GM12801 (cell line): Measurements from ENCODE around the gene CAMTA1.

Experiments used
- TF ChIP-seq, protein P1 (sequence below): IDR thresholded peaks from one replicate; pipeline ENCODE4 v1.5.1; 2011; ENCODE audit warnings: control low read depth; ENCODE audit not compliant: insufficient read length; ENCODE audit errors: extremely low read depth

CAMTA1 gene

DNA sequence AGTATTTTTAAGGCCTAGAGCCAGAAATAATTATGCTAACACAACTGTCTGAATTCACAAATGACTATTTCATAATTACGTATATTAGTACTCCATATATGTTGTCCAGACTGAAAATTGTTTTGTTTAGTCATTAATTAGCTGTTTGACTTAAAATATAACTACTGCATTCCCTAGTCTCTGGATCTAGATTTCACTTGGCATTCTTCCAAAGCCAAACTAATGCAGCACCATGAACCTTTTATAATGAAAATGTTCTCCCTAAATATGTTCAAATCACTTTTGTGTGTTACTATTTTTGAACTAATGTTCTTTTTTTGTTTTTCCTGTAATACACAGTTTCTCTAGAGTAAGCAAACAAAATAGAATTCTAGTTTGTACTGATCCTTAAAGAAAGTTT lies 46.1 kb downstream of the CAMTA1 start:
- TF ChIP-seq, protein P1, sequence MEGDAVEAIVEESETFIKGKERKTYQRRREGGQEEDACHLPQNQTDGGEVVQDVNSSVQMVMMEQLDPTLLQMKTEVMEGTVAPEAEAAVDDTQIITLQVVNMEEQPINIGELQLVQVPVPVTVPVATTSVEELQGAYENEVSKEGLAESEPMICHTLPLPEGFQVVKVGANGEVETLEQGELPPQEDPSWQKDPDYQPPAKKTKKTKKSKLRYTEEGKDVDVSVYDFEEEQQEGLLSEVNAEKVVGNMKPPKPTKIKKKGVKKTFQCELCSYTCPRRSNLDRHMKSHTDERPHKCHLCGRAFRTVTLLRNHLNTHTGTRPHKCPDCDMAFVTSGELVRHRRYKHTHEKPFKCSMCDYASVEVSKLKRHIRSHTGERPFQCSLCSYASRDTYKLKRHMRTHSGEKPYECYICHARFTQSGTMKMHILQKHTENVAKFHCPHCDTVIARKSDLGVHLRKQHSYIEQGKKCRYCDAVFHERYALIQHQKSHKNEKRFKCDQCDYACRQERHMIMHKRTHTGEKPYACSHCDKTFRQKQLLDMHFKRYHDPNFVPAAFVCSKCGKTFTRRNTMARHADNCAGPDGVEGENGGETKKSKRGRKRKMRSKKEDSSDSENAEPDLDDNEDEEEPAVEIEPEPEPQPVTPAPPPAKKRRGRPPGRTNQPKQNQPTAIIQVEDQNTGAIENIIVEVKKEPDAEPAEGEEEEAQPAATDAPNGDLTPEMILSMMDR, result no peak

DNA sequence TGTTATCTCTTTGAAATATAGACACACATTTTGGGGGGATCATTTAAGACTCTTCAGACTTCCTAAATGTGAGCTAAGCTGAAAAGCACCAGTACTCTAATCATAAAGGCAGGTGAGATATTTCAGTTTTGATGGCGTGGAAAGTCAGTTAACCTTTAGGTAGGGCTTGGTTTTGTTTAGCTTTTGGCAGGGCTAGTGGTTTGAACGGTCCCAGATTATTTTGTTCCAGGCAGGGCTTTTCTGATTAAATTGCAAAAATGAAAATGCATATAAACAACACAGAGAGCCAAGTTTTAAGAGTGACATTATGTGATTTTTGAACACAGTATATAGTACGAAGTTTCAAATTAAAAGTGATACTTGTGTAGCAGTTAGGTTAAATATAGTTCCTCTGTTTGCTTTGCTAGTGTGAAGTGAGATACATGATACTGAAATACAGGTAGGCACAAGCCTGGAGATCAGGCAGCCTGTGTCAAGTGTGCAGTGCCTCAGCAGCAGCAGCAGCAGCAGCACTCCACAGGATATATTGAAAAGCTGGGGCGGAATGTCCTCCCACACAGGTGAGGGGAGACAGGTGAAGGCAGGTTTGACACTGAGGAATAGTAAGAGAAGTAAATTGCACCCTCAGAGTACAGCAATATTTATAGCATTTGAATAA lies 47.4 kb downstream of the CAMTA1 start:
- TF ChIP-seq, protein P1, result no peak

- TF ChIP-seq, protein P1, result no peak
Measured at GRCh38 chr1:6833804-6834203, 48.5 kb downstream of the CAMTA1 start.

GRCh38 chr1:6834366-6834765 lies 49.1 kb downstream of the CAMTA1 start:
- TF ChIP-seq, protein P1, result no peak

GRCh38 chr1:6835139-6835538 lies 49.9 kb downstream of the CAMTA1 start:
- TF ChIP-seq, protein P1, result no peak

GRCh38 chr1:6842301-6842700 lies 57.0 kb downstream of the CAMTA1 start:
- TF ChIP-seq, protein P1, result no peak

DNA sequence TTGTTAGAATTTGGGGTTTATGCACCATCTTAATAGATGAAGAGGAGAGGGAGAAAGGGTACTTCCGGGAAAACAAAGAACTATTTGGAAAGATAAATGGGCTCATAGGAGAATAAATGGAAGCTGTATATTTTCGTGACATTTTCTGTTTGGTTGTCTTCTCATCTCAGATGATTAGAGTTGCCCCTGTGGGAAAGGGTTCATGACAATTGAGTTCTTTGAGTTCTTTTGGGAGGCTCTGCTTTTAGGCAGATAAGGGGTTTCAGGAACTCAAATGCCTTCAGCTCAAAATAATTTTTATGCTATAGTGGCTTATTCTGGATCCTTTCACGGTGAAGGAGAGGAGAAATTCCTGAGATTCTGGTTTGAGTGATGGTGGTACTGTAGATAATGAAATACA lies 63.6 kb downstream of the CAMTA1 start:
- TF ChIP-seq, protein P1, result no peak
